H9 (cell line): ENCODE measurements around the gene DNAH8. TPM values are rescaled to one million over a fixed set of nuclear protein-coding genes. Genes with fewer than 3 reads are reported as not detected.

ENCODE experiments used
- DNase-seq: peaks from one replicate; pipeline ENCODE4 v3.0.0-alpha.2; 2017
- H2AFZ ChIP-seq: one replicate; pipeline ENCODE4 v1.6.1; 2013; ENCODE audit warnings: mild to moderate bottlenecking, low read length, control low read depth, moderate library complexity
- H2AK5ac ChIP-seq: 2 replicates; pipeline ENCODE4 v1.6.1; 2013; ENCODE audit warnings: low read length, control low read depth, mixed read lengths; ENCODE audit not compliant: insufficient read length
- H2BK120ac ChIP-seq: one replicate; pipeline ENCODE4 v1.6.1; 2013; ENCODE audit warnings: low read depth, mild to moderate bottlenecking, low read length, control low read depth, inconsistent platforms; ENCODE audit not compliant: poor library complexity, severe bottlenecking
- H2BK12ac ChIP-seq: 2 replicates; pipeline ENCODE4 v1.6.1; 2013; ENCODE audit warnings: low read length, control low read depth, mixed read lengths, low read depth; ENCODE audit not compliant: insufficient read length
- H2BK15ac ChIP-seq: 2 replicates; pipeline ENCODE4 v1.6.1; 2013; ENCODE audit warnings: low read depth, low read length, control low read depth
- H2BK20ac ChIP-seq: one replicate; pipeline ENCODE4 v1.6.1; 2013; ENCODE audit warnings: low read depth, mild to moderate bottlenecking, low read length, control low read depth, inconsistent platforms; ENCODE audit not compliant: poor library complexity, severe bottlenecking
- H2BK5ac ChIP-seq: 2 replicates; pipeline ENCODE4 v1.6.1; 2013; ENCODE audit warnings: low read length, control low read depth, mixed read lengths; ENCODE audit not compliant: insufficient read length
- H3K14ac ChIP-seq: 2 replicates; pipeline ENCODE4 v1.6.1; 2013; ENCODE audit warnings: low read length, control low read depth; ENCODE audit not compliant: insufficient read depth
- H3K18ac ChIP-seq: 2 replicates; pipeline ENCODE4 v1.6.1; 2013; ENCODE audit warnings: low read depth, mild to moderate bottlenecking, mixed read lengths, low read length, control low read depth; ENCODE audit not compliant: insufficient read length
- H3K23ac ChIP-seq: 2 replicates; pipeline ENCODE4 v1.6.1; 2013; ENCODE audit warnings: low read length, control low read depth, mixed read lengths, low read depth; ENCODE audit not compliant: insufficient read length
- H3K23me2 ChIP-seq: 2 replicates; pipeline ENCODE4 v1.6.1; 2013; ENCODE audit warnings: low read depth, mild to moderate bottlenecking, mixed read lengths, low read length, control low read depth; ENCODE audit not compliant: insufficient read length, poor library complexity, severe bottlenecking
- H3K27ac ChIP-seq: 2 replicates; pipeline ENCODE4 v1.5.1; 2013; ENCODE audit warnings: low read length, control low read depth, mixed read lengths, low read depth; ENCODE audit not compliant: insufficient read length
- H3K27me3 ChIP-seq: 2 replicates; pipeline ENCODE4 v1.6.1; 2013; ENCODE audit warnings: low read length, control low read depth, inconsistent platforms; ENCODE audit not compliant: insufficient read depth
- H3K4ac ChIP-seq: 2 replicates; pipeline ENCODE4 v1.6.1; 2013; ENCODE audit warnings: low read depth, mild to moderate bottlenecking, control low read depth, inconsistent platforms, low read length, moderate library complexity
- H3K4me1 ChIP-seq: 2 replicates; pipeline ENCODE4 v1.6.1; 2013; ENCODE audit warnings: low read length, control low read depth, inconsistent platforms; ENCODE audit not compliant: insufficient read depth
- H3K4me2 ChIP-seq: 2 replicates; pipeline ENCODE4 v1.6.1; 2013; ENCODE audit warnings: low read length, control low read depth, mixed read lengths; ENCODE audit not compliant: insufficient read length, insufficient read depth
- H3K56ac ChIP-seq: 2 replicates; pipeline ENCODE4 v1.6.1; 2013; ENCODE audit warnings: low read depth, mild to moderate bottlenecking, mixed read lengths, low read length, control low read depth; ENCODE audit not compliant: insufficient read length
- H3K79me1 ChIP-seq: 2 replicates; pipeline ENCODE4 v1.6.1; 2013; ENCODE audit warnings: low read depth, mild to moderate bottlenecking, moderate library complexity, low read length, control low read depth, inconsistent platforms; ENCODE audit not compliant: insufficient read depth, poor library complexity, severe bottlenecking
- H3K79me2 ChIP-seq: 2 replicates; pipeline ENCODE4 v1.6.1; 2013; ENCODE audit warnings: low read length, control low read depth, inconsistent platforms; ENCODE audit not compliant: insufficient read depth
- H3K9ac ChIP-seq: 2 replicates; pipeline ENCODE4 v1.6.1; 2013; ENCODE audit warnings: low read length, control low read depth, mixed read lengths; ENCODE audit not compliant: insufficient read length; ENCODE audit errors: extremely low read depth
- H3K9me3 ChIP-seq: one replicate; pipeline ENCODE4 v1.6.1; 2013; ENCODE audit warnings: low read depth, low read length, inconsistent platforms; ENCODE audit not compliant: control insufficient read depth
- H3T11ph ChIP-seq: one replicate; pipeline ENCODE4 v1.6.1; 2013; ENCODE audit warnings: mild to moderate bottlenecking, low read length, control low read depth, inconsistent platforms
- H4K20me1 ChIP-seq: one replicate; pipeline ENCODE4 v1.6.1; 2013; ENCODE audit not compliant: control insufficient read depth, insufficient read length, insufficient read depth
- H4K5ac ChIP-seq: 2 replicates; pipeline ENCODE4 v1.6.1; 2013; ENCODE audit warnings: low read depth, mild to moderate bottlenecking, mixed read lengths, low read length, control low read depth; ENCODE audit not compliant: insufficient read length
- H4K8ac ChIP-seq: replicated peaks from 2 replicates; pipeline ENCODE4 v1.6.1; 2013; ENCODE audit warnings: low read length, control low read depth, mixed read lengths, low read depth; ENCODE audit not compliant: insufficient read length
- H4K91ac ChIP-seq: 2 replicates; pipeline ENCODE4 v1.6.1; 2013; ENCODE audit warnings: low read depth, mild to moderate bottlenecking, moderate library complexity, mixed read lengths, low read length, control low read depth; ENCODE audit not compliant: insufficient read length
- H3K27ac Mint-ChIP-seq, 3 experiments: 2 replicates in 2 of 3; 3 replicates in 1 of 3; pipeline ENCODE4 v1.8.0; 2020 to 2021; ENCODE audit warnings: mixed read lengths in 3 of 3, mild to moderate bottlenecking in 1 of 3, moderate library complexity in 1 of 3
- H3K27me3 Mint-ChIP-seq: 2 replicates; pipeline ENCODE4 v1.8.0; 2021; ENCODE audit warnings: low read depth, mild to moderate bottlenecking, moderate library complexity, mixed read lengths
- H3K36me3 Mint-ChIP-seq, 3 experiments: 2 replicates in 2 of 3; 3 replicates in 1 of 3; pipeline ENCODE4 v1.8.0; 2020 to 2021; ENCODE audit warnings: low read depth in 3 of 3, mixed read lengths in 3 of 3; ENCODE audit not compliant: insufficient read depth in 1 of 3
- H3K4me1 Mint-ChIP-seq, 2 experiments: 2 replicates each; pipeline ENCODE4 v1.8.0; 2020; ENCODE audit warnings: mixed read lengths in 2 of 2
- H3K4me3 Mint-ChIP-seq, 2 experiments: 2 replicates in 1 of 2; 3 replicates in 1 of 2; pipeline ENCODE4 v1.8.0; 2020 to 2021; ENCODE audit warnings: mild to moderate bottlenecking in 2 of 2, mixed read lengths in 2 of 2, moderate library complexity in 1 of 2
- H3K9me3 Mint-ChIP-seq, 2 experiments: 2 replicates in 1 of 2; 3 replicates in 1 of 2; pipeline ENCODE4 v1.8.0; 2020; ENCODE audit warnings: mild to moderate bottlenecking in 2 of 2, mixed read lengths in 2 of 2, moderate library complexity in 1 of 2
- WGBS: extraction: QIAGEN DNeasy Blood & Tissue Kit; methylation state at CpG from one replicate; pipeline ENCODE4 v1.1.7; 2013; ENCODE audit warnings: missing lambda C conversion rate, low lambda C conversion rate, mixed read lengths; ENCODE audit not compliant: insufficient read length; ENCODE audit errors: extremely low coverage; 5-methylcytosine and 5-hydroxymethylcytosine counted together
- total RNA-seq: library from RNA; stranded (reverse); gene quantifications from 2 replicates; pipeline ENCODE4 v1.2.1, GENCODE V29; 2021
- TF ChIP-seq, protein P1 (sequence below): fragments of 200-600 bp; sonication (generic); conservative IDR thresholded peaks from 3 replicates; pipeline ENCODE4 v1.8.0; 2021; ENCODE audit warnings: antibody characterized with exemption, mild to moderate bottlenecking

The DNAH8 gene
- total RNA-seq, 1 experiment from 2014 or later, result not detected

DNA sequence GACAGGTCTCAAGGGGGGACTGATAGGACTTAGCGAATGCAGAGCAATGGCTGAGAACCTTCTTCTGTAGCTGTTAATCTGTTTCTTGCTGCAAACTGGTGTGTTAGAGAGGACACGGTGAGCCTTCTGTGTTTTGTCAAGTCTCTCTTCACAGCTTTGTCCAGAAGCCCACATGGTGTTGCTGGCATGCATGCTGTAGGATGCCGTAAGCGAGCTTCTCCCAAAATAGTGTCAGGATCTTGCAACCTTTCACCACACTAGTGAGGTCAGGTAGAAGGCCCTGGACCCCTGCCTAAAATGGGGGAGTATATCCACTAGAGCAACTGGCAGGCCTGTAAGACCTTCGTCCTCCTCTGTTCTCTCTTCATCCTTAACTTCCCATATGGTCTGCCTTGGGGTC lies 281.6 kb downstream of the DNAH8 start:
- H3K9me3 ChIP-seq, result no peaks in the 10 kb centered on the region
- H4K20me1 ChIP-seq, result no peaks in the 10 kb centered on the region
- H3K23me2 ChIP-seq, result no peaks in the 10 kb centered on the region
- H3K56ac ChIP-seq, result no peak overlapping the region
- Mint-ChIP-seq H3K27me3 (peaks cover 24% of the 10 kb centered on the region), H3K36me3 (no peaks in the 10 kb centered on the region), H3K4me3 (no peak overlapping the region), H3K27ac (no peak overlapping the region), H3K4me1 (no peaks in the 10 kb centered on the region), H3K9me3 (no peaks in the 10 kb centered on the region)
- no peak overlapping the region for H3K18ac ChIP-seq
- WGBS, result no CpG with 5 or more reads among the region's 5 CpGs
- no peak overlapping the region for H3K4me2 ChIP-seq
- no peaks in the 10 kb centered on the region for H3K79me2 ChIP-seq
- no peak overlapping the region for H2BK15ac ChIP-seq
- H4K5ac ChIP-seq, result no peak overlapping the region
- no peak for DNase-seq
- TF ChIP-seq, protein P1, sequence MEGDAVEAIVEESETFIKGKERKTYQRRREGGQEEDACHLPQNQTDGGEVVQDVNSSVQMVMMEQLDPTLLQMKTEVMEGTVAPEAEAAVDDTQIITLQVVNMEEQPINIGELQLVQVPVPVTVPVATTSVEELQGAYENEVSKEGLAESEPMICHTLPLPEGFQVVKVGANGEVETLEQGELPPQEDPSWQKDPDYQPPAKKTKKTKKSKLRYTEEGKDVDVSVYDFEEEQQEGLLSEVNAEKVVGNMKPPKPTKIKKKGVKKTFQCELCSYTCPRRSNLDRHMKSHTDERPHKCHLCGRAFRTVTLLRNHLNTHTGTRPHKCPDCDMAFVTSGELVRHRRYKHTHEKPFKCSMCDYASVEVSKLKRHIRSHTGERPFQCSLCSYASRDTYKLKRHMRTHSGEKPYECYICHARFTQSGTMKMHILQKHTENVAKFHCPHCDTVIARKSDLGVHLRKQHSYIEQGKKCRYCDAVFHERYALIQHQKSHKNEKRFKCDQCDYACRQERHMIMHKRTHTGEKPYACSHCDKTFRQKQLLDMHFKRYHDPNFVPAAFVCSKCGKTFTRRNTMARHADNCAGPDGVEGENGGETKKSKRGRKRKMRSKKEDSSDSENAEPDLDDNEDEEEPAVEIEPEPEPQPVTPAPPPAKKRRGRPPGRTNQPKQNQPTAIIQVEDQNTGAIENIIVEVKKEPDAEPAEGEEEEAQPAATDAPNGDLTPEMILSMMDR, result no peak
- no peak overlapping the region for H2AFZ ChIP-seq
- H3T11ph ChIP-seq, result no peak overlapping the region
- no peak overlapping the region for H3K4ac ChIP-seq
- H3K23ac ChIP-seq, result no peak overlapping the region
- H3K9ac ChIP-seq, result no peak overlapping the region
- H4K91ac ChIP-seq, result no peak overlapping the region
- no peak overlapping the region for H2BK12ac ChIP-seq
- H2BK5ac ChIP-seq, result no peak overlapping the region
- H2AK5ac ChIP-seq, result no peak overlapping the region
- H4K8ac ChIP-seq, result no peak overlapping the region
- H3K27ac ChIP-seq, result no peak overlapping the region
- H3K14ac ChIP-seq, result no peak overlapping the region
- H3K27me3 ChIP-seq, result no peaks in the 10 kb centered on the region
- no peak overlapping the region for H2BK120ac ChIP-seq
- H2BK20ac ChIP-seq, result no peak overlapping the region
- no peaks in the 10 kb centered on the region for H3K4me1 ChIP-seq
- H3K79me1 ChIP-seq, result no peaks in the 10 kb centered on the region
